ENCODE data around the gene POLR3A. TPM values are rescaled to one million over a fixed set of nuclear protein-coding genes. Genes with fewer than 3 reads are reported as not detected.

The POLR3A gene
- polyA plus RNA-seq, 1 donor from 2014 or later: 15.6 TPM

- Histone ChIP-seq H3K4me3 (ENCODE audit: low read length) (peak overlapping the region; percentile 78), H3K9me2 (ENCODE audit: insufficient read depth, low read length) (no peaks in the 10 kb centered on the region), H4K20me1 (ENCODE audit: insufficient read depth) (no peaks in the 10 kb centered on the region), H3K27me3 (ENCODE audit: insufficient read depth, low read depth, low read length) (no peaks in the 10 kb centered on the region), H3K9me3 (ENCODE audit: low read length) (no peaks in the 10 kb centered on the region), H3K79me2 (replicated peaks; ENCODE audit: insufficient read depth, low read length) (peaks cover 20% of the 10 kb centered on the region), H2AFZ (ENCODE audit: low read depth, low read length) (no peak overlapping the region), H3K36me3 (ENCODE audit: insufficient read depth, low read length) (no peaks in the 10 kb centered on the region), H3K4me2 (ENCODE audit: low read length) (peak overlapping the region; percentile 93), H3K27ac (ENCODE audit: low read length) (no peak overlapping the region), H3F3A (ENCODE audit: insufficient read depth, low read length, poor library complexity, severe bottlenecking) (no peaks in the 10 kb centered on the region), H3K9ac (ENCODE audit: low read length) (no peak overlapping the region)
- TF ChIP-seq, protein P1, sequence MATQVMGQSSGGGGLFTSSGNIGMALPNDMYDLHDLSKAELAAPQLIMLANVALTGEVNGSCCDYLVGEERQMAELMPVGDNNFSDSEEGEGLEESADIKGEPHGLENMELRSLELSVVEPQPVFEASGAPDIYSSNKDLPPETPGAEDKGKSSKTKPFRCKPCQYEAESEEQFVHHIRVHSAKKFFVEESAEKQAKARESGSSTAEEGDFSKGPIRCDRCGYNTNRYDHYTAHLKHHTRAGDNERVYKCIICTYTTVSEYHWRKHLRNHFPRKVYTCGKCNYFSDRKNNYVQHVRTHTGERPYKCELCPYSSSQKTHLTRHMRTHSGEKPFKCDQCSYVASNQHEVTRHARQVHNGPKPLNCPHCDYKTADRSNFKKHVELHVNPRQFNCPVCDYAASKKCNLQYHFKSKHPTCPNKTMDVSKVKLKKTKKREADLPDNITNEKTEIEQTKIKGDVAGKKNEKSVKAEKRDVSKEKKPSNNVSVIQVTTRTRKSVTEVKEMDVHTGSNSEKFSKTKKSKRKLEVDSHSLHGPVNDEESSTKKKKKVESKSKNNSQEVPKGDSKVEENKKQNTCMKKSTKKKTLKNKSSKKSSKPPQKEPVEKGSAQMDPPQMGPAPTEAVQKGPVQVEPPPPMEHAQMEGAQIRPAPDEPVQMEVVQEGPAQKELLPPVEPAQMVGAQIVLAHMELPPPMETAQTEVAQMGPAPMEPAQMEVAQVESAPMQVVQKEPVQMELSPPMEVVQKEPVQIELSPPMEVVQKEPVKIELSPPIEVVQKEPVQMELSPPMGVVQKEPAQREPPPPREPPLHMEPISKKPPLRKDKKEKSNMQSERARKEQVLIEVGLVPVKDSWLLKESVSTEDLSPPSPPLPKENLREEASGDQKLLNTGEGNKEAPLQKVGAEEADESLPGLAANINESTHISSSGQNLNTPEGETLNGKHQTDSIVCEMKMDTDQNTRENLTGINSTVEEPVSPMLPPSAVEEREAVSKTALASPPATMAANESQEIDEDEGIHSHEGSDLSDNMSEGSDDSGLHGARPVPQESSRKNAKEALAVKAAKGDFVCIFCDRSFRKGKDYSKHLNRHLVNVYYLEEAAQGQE (IDR thresholded peaks at IDR 0.05; ENCODE audit: borderline replicate concordance): no peak
- TF ChIP-seq, protein P2, sequence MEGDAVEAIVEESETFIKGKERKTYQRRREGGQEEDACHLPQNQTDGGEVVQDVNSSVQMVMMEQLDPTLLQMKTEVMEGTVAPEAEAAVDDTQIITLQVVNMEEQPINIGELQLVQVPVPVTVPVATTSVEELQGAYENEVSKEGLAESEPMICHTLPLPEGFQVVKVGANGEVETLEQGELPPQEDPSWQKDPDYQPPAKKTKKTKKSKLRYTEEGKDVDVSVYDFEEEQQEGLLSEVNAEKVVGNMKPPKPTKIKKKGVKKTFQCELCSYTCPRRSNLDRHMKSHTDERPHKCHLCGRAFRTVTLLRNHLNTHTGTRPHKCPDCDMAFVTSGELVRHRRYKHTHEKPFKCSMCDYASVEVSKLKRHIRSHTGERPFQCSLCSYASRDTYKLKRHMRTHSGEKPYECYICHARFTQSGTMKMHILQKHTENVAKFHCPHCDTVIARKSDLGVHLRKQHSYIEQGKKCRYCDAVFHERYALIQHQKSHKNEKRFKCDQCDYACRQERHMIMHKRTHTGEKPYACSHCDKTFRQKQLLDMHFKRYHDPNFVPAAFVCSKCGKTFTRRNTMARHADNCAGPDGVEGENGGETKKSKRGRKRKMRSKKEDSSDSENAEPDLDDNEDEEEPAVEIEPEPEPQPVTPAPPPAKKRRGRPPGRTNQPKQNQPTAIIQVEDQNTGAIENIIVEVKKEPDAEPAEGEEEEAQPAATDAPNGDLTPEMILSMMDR (IDR thresholded peaks at IDR 0.05; ENCODE audit: poor library complexity, severe bottlenecking): no peak
- TF ChIP-seq SMC3 (conservative IDR thresholded peaks at IDR 0.05; ENCODE audit: poor library complexity) (no peak), EP300 (conservative IDR thresholded peaks at IDR 0.05; ENCODE audit: poor library complexity, severe bottlenecking) (no peak), MXI1 (conservative IDR thresholded peaks at IDR 0.05; ENCODE audit: poor library complexity, severe bottlenecking) (no peak)
Measured at GRCh38 chr10:78035025-78035424, 5.7 kb upstream of the POLR3A start.

DNA sequence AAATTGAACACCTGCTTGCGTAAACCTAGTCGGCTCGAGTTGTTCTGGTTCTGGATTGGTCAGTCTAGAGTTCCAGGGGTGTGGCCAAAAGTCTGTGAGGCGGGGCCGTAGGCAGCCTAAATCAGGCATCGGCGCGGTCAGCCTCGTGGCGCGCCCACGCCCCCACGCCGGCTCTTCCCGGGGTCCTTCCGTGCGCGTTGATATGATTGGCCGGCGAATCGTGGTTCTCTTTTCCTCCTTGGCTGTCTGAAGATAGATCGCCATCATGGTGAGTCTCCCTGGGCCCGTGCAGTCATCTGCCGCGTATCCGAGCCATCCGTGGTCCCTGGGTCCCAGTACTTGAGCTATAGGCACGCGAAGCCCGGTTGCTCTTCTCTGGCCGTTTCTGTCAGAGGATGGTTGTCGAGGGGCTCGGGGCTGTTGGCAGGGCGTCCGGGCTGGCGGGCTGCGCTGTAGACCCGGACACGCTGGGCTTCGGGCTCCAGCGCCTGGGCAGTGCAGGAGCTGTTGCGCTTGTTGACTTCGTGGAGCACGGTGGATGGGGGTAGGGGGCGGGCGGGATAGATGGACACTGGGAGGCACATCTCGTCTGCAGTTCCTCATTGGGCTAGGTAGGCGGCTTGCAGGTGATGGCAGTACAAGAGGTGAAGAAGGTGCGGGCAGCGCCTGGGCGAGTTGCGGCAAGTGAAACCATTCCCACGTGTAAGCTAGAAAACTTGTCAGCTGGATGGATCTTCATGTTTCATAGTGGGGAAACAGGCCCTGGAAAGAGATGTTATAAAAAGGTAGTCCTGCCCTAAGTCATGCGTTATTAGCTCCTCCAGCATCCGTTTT is 4.5 kb upstream of the POLR3A start, which contains the start of gene RPS24:
Gene RPS24 (plus strand): TSS at position 227 of the 834 bp plus-strand sequence. CDS start 39 bp downstream, at position 266.
- H3K4me3 ChIP-seq (ENCODE audit: low read length): peak within 1 kb of the TSS; percentile 78
- peak within 1 kb of the TSS; percentile 61 for H3K9ac ChIP-seq (ENCODE audit: low read length)
- no peaks in the 10 kb centered on the region for H3K9me2 ChIP-seq (ENCODE audit: insufficient read depth, low read length)
- H3K27me3 ChIP-seq (ENCODE audit: insufficient read depth, low read depth, low read length): no peaks in the 10 kb centered on the region
- H3K79me2 ChIP-seq (replicated peaks; ENCODE audit: insufficient read depth, low read length): peaks cover 25% of the 10 kb centered on the region
- peak within 1 kb of the TSS; percentile 93 for H3K4me2 ChIP-seq (ENCODE audit: low read length)
- H4K20me1 ChIP-seq (ENCODE audit: insufficient read depth): no peaks in the 10 kb centered on the region
- peaks cover 4% of the 10 kb centered on the region for H3F3A ChIP-seq (ENCODE audit: insufficient read depth, low read length, poor library complexity, severe bottlenecking)
- H3K27ac ChIP-seq (ENCODE audit: low read length): peak within 1 kb of the TSS; percentile 55
- H3K36me3 ChIP-seq (ENCODE audit: insufficient read depth, low read length): no peaks in the 10 kb centered on the region
- no peaks in the 10 kb centered on the region for H3K9me3 ChIP-seq (ENCODE audit: low read length)
- peak; percentile 27 for TF ChIP-seq EP300 (conservative IDR thresholded peaks at IDR 0.05; ENCODE audit: poor library complexity, severe bottlenecking)
- peak; percentile 93 for TF ChIP-seq POLR2AphosphoS5 (IDR thresholded peaks at IDR 0.05)
- peak; percentile 32 for TF ChIP-seq RAD21 (conservative IDR thresholded peaks at IDR 0.05)
- no peak for TF ChIP-seq EZH2 (IDR thresholded peaks at IDR 0.05; ENCODE audit: borderline replicate concordance, insufficient read depth, low read length, poor library complexity, severe bottlenecking)
- TF ChIP-seq, protein P2 (IDR thresholded peaks at IDR 0.05; ENCODE audit: poor library complexity, severe bottlenecking): no peak
- peak; percentile 98 for TF ChIP-seq TAF1 (IDR thresholded peaks at IDR 0.05; ENCODE audit: low read depth)
- TF ChIP-seq SMC3 (conservative IDR thresholded peaks at IDR 0.05; ENCODE audit: poor library complexity): no peak
- peak; percentile 94 for TF ChIP-seq MXI1 (conservative IDR thresholded peaks at IDR 0.05; ENCODE audit: poor library complexity, severe bottlenecking)
- TF ChIP-seq, protein P1 (IDR thresholded peaks at IDR 0.05; ENCODE audit: borderline replicate concordance): peak; percentile 97
- peak within 1 kb of the TSS; percentile 88 for H2AFZ ChIP-seq (ENCODE audit: low read depth, low read length)

Measured in neural cell (in vitro differentiated cells).